NCI-H2107 (cell line): ENCODE results near the gene NRP2.

Experiments
- DNase-seq: peaks from one replicate; lab custom pipeline; 2025; lab: John Stamatoyannopoulos, UW

The NRP2 gene, protein sequence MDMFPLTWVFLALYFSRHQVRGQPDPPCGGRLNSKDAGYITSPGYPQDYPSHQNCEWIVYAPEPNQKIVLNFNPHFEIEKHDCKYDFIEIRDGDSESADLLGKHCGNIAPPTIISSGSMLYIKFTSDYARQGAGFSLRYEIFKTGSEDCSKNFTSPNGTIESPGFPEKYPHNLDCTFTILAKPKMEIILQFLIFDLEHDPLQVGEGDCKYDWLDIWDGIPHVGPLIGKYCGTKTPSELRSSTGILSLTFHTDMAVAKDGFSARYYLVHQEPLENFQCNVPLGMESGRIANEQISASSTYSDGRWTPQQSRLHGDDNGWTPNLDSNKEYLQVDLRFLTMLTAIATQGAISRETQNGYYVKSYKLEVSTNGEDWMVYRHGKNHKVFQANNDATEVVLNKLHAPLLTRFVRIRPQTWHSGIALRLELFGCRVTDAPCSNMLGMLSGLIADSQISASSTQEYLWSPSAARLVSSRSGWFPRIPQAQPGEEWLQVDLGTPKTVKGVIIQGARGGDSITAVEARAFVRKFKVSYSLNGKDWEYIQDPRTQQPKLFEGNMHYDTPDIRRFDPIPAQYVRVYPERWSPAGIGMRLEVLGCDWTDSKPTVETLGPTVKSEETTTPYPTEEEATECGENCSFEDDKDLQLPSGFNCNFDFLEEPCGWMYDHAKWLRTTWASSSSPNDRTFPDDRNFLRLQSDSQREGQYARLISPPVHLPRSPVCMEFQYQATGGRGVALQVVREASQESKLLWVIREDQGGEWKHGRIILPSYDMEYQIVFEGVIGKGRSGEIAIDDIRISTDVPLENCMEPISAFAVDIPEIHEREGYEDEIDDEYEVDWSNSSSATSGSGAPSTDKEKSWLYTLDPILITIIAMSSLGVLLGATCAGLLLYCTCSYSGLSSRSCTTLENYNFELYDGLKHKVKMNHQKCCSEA

DNA sequence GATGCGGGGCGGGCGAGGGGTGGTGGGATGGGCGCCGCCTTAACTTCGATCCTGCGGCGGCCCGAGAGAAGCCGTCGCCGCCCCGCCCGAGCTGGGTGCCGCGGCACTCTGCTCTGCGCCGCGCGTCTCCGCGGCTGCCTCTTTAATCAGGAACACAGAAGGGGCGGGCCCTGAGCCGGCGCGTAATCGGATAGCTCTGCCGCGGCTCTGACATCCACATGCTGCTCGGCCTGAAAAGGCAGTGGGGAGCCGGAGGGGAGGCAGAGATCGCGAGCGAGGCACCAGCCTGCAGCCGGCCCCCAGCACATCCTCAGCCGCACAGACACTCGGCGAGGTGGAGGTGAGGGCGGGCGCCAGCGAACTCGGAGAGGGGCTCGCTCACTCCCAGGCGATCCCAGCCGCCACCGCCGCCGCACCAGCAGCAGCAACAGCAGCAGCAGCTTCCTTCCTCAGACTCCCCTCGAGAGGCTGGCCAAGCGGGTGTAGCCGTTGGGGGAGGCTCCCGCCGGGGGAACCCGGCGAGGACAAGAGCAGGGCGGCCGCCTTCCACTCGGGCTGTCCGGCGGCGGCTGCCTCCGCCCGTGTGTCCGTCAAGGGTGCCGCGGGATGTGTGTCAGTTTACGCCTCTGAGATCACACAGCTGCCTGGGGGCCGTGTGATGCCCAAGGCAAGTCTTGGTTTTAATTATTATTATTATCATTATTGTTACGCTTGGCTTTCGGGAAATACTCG lies at the start of gene NRP2:
TSS of gene NRP2 (plus strand) at position 263 of the 732 bp plus-strand sequence. CDS start 790 bp downstream, outside the sequence.
- peak; percentile 56 for DNase-seq

DNA sequence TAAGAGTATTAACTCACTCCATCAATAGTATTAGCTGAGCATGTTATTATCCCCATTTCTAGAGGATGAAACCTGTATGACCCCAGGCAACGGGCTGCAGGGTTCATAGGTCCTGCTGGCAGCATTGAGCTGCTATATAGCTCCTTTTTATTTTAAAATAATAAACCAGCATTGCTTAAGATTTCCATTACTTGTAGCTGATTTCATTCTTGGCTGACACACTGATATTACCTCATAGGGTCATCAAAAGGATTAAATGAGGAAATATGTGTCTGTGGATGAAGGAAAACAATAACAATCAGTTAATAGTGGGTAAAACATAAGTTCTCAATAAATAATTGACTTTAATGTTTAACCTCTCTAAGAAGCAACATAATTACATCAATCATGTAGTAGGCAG lies 48.3 kb upstream of the NRP2 start:
- no peak for DNase-seq

DNA sequence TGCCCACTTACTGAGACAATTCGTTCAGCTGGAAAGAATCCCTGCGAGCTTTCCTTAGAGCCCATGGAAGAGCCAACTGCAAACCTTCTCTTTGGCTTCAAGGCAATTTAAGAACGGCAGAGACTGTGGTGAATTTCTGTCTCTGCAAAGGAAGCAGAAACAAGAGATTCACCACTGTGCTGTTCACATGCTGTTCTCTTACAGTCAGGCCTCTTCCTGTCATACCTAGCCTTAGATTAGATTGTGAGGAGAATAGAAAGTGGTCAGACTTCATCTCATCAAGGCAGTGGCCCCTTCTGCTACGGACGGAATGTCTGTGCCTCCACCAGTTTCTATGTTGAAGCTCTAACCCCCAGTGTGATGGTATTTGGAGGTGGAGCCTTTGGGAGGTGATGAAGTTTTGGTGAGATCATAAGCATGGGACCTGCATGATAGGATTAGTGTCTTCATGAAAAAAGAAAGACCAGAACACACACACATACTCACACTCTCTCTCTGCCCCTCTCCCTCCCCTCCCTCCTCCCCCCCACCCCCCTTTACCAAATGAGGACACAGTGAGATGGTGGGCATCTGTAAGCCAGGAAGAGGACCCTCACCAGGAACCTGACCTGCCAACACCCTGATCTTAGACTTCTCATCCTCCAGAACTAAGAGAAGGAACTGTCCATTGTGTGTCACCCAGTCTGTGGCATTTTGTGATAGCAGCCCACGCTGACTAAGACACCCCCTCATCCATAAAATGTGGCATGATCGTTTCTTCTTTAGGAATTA lies 45.6 kb upstream of the NRP2 start:
- DNase-seq, result no peak

DNA sequence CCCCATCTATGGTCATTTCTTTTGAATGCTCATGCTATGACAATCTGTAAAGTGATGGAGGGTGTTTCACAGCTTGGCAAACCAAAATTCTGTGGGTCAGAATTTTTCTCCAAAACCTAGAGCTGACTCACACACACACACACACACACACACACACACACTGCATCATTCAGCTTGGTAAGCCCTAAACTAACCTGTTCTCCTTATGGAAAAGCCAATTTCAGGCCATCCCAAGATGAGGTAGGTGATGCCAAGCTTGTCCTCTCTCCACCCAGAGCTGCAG lies 45.0 kb upstream of the NRP2 start:
- no peak for DNase-seq

DNA sequence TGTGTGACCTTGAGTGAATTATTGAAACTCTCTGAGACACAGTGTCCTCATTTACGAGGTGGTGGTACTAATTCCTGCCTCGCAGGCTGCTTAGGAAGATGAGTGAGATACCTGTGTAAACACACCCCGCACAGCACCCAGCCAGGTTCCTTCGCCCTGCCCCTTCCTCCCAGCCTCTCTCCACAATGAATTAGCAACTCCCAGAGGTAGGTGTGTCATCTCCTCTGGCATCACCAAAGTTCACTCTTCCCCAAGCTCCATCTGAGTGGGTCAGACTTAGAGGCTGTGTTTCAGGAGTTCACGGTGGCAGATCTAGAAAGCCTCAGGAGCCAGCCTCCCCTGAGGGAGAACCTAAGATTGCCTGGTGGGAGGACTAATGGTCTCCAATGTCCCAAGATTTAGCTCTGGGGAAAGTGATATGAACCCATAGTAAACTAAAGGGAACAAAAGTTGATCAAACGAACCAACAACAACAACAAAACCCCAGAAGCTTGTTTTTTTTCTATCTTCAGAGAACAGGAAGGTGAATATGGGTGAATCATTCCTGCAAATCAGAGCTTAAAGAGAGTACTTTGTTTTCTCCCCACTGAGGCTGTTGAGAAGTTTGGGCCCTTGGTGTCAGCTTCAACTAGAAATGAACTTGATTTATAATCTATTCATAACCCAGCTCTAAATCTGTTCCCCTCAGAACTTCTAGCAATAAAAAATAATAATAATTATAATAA lies 44.4 kb upstream of the NRP2 start:
- DNase-seq, result no peak

DNA sequence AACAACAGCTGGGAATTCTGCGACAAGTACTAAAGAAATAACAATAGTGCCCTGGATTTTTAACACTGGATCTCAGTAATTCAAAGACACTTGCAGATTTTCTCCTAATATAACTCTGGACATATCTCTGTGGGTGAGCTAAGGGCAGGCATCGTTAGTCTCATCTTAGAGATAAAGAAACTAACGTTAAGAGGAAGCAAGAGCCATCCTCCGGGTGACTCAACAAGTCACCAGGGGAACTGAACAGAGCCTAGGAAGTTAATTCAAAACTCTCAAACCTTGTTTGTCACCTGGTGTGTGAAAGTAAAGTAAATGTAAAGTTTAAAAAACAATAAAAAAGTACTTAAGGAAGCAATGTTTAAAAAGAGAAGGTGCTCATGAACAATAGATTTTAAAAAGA lies 41.6 kb upstream of the NRP2 start:
- DNase-seq, result no peak

DNA sequence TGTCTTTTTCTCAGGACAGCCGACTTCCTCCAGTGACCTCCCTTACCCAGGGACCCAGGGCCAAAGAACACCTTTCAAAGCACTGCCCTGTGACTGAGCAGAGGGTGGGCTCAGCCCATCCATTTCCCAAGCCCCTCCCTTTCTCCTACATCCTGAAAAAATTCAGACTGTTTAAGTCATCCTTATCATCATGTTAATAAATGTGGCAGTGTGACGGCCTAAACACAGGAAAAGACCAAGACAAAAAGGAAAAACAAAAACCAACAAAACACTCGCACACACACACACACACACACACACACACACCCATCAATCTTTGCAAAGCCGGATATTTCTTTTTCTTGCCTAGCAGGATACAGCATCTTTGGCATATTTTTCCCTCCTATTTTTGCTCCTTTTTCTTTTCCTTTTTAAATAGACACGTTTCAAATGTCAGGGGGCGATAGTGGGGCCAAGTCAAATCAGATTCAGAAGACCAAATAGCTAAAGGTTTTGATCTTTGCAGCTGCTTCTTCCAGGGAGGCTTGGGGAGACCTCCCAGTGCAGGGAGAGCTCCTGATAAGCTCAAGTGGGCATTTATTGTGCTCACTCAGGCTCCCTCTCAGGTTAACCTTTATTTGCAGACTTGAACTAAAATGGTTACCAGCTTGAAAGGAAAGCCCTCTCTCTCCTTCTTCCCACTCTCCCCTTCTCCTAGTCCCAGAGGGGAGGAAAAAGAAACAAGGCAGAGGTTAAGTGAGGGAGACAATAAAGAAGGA lies 39.5 kb upstream of the NRP2 start:
- no peak for DNase-seq

DNA sequence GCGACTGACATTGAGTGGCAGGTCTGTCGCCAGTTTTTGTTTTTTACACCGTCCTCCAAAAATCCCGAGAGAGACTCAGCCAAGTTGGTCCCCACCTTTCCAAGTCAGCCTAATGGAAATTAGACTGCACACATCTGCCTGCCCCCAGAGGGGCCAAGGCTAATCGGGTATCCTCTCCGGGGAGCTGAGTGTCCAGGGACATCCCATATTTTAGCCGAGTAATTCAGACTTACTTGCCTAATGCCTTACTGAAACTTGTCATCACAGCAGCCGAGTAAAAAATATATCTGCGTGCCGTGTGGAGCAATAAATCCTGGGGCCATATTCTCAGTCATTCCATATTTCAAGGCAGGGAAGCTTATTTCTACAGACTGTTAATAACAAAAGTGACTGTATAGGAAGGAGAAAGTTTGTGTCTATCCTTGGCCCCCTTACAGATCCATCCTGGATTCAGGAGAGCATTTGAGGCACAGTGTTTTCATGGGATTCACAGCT lies 38.9 kb upstream of the NRP2 start:
- no peak for DNase-seq

DNA sequence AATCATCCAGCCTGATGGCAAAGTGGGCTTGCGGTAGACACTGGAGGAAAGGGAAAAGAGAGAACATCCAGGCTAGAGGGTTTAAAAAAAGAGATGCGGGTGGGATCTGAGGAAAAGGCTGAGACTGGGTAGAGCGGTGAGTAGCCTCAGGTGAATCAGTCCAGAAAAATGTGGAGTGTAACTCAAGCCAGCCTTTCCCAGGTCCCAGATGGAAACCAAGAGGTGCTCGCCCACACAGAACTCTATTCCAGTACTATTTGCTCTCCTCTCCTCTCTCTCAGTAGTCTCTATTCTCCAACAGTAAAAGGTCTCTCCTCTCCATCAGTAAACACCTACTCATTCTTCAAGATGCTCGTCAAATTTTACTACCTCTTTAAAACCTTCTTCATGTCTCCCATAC lies 38.3 kb upstream of the NRP2 start:
- no peak for DNase-seq

DNA sequence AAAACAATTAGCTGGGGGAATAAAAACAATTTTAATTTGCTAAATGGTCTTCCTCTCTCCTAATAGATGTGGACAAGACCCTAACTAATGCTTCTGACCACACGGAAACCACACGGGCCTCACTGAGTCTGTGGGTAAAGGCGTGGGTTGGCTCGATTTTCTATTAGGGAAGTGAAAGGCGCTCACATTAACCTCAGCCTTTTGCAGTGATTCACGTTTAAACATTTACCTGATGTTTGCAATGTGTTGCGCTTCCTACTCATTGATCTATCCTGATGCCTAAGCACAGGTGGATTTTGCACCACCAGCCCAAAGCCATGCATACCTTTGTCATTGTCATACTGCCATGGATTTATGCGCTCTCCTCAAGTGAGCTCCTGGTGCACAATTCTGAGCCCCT lies 35.6 kb upstream of the NRP2 start:
- no peak for DNase-seq

DNA sequence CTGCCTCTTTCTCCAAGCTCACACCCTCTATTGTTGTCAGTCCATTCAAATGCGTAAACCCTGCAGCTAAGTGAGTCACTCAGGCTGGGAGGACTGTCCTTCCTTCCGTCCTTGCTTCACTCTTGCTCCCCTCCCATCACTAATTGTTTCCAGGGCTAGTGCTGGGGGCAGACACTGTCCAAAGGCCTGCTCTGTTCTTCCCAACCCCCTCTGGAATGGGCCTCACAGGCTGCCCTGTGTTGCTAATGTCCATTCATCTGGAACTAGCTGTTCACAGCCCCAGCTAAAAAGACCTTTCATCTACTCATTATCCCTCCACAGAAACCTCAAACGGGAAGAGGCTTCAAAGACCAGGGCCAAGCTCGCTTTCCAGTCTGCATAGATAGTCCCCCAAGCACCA lies 31.9 kb upstream of the NRP2 start:
- DNase-seq, result no peak

DNA sequence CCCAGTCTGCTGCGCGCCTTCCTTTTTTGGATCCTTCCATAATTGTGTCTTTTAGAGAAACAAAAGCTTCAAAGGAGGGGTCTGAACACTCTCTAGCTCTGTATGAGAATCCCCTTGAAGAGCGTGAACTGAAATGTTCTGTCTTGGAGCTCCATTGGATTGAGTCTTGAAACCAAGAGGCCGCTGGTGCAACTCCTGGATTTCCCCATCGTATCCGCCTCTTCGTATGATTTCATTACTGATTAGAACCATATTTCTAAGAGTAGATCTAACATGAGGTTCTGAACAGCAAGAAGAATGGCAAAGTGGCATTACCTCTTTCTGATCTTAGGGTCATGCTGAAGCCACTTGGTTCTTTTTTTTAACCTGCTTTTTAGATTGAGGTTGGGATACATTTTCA lies 31.4 kb upstream of the NRP2 start:
- no peak for DNase-seq

DNA sequence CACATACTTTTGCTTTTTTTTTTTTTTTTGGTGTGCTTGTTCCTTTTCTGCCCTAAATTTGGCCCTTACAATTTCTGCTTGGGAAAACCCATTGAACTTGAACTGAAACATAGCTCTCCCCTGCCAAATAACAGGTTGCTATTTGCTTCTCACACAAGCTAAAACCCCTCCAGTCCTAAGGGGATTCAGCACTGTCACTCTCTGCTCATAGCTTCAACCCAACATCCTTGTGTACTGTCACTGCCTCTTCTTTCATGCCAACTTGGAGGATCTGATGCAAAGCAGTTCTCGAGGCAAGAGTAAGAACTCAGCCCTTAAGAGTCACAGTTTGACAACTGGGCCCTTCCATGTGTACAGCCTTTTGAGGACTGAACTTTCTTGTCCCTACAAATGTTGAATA lies 30.6 kb upstream of the NRP2 start:
- DNase-seq, result no peak

DNA sequence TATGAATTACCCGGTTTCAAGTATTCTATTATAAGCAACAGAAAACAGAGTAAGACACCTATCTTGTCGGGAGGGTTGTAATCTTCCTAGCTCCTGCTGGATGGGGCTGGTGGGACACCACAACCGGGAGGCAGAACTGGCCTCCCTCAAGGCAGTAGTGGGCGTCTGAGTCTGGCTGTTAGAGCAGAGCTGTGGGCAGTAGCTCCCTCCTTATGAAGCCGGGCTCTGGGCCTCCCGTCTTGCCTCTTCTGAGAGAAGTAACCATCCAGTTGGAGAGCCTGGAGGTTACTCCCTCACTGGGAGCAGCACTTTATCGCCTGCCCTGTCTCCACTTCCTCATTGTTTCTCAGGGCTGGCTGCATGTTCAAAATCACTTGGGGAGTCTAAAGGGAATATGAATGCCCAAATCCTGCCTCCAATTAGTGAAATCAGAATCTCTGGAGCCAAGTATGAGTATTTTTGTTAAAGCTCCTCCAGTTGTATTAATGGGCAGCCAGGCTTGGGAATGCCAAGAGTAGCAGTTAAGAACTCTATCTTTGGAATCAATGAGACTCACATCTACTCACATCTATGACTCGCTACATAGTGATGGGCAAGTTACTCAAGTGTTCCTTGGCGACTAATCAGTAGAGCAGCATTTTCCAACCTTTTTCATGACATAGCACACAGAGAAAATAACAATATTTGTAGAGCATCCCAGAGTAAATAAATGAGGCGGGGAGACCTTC lies 27.3 kb upstream of the NRP2 start:
- DNase-seq, result no peak

DNA sequence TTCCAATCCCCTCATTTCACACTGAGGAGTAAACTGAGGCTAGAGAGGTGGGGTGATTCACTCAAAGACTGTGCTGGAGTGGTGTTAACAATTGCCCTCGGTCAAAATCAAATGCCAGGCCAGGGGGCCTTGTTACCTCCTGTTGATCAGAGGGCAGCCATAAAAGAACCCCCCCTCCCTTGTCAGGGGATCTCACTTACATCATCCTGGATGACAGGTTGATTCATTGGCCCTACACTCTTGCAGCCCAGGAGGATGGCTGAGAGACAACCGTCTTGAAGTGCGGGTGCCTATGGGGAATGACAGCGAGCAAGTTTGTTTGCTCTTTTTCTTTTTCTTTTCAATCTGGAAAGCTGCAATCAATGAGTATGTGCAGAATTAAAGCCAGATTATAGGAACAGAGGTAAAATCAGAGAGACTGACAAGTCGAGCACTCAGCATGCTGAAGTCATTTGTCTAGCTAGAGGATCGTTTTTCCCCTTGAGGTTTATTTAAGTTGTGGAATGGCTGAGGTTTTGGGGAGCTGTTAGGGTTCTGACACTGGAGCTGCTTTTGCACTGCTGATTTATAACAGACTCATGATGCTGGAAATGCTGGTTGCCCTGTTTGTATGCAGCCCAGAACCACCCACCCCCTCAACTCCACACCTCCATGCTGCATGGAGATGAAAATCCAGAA lies 26.4 kb upstream of the NRP2 start:
- no peak for DNase-seq

DNA sequence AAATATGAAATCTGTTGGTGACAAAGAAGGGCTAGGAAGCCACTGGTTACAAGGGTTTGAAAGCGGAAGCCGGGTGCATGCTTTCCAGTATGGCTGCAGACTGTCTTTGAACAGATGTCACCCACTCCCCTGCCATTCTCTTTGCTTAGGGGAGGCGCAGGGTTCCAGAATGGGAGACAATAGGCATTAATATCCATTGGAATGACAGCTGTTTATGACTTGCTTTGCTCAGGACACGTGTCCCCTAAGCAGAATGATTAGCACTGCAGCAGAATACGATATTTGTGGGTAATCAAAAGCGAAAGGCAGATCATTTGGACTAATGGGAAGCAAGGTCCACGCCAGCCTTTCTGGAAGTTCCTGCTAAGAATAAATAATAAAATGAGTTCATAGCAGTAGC lies 25.8 kb upstream of the NRP2 start:
- no peak for DNase-seq

DNA sequence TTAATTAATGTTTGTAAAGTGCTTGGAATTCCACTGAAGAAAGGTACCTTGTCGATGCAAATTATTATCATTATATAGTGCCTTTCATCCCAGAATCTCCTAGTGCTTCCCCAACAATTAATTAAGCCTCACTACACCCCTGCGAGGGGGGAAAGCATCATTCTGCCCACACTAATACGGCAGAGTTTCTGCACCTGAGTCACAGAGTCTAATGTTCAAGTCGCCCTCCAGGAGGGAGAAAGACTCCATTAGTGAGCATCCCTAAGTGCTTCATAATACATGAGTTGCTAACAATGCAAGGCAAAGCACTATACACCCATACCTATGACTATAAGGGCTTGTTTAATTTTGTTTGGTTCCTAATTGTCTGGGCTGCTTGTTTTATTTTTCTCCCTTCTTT lies 25.4 kb upstream of the NRP2 start:
- no peak for DNase-seq

DNA sequence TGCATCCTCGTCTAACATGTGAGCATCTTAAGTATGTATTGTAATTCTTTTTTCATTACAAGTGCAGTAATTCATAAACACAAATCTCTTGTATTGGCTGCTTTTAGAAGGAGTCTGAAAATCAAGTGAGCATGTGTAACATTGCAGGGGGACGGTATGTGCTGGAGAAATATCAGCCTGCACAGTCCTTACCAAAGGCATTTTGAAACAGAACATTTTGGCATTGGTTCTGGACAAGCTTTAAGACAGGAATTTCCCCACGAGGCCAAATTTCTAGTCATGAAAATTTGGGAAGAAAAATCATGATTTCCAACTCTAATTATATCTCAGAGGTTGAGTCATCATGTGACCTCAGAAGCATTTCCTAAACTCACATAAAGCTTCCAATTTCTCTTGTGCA lies 24.7 kb upstream of the NRP2 start:
- DNase-seq, result no peak

DNA sequence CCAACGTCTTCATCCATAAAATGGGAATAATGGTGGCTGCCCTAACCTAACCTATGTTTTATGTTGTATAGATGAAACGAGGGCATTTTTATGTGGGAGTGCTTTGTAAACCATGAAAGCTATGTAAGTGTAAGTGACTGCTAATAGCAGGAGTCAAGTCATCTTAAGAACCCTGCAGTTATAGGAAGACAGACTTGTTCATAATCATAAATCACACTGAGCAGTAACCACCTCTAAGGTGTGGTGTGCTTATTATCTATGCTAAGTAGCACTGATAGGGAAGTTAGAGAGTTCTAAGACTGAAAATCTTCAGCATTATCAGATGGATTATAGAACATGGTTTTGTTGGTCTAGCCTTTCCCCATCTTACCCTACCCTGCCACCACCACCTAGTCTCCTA lies 24.2 kb upstream of the NRP2 start:
- DNase-seq, result no peak
